ENCODE measurements around the gene INAFM2.

INAFM2 gene

GRCh38 chr15:40346579-40347558 is 23.4 kb downstream of the INAFM2 start:
- Histone ChIP-seq H3K4me3 (ENCODE audit: low read depth, low read length) (no peak overlapping the region), H3K9me3 (ENCODE audit: control insufficient read depth, insufficient read depth, low read depth, low read length) (no peaks in the 10 kb centered on the region), H3K27ac (ENCODE audit: extremely low read depth, low read depth, low read length) (no peak overlapping the region), H3K4me1 (ENCODE audit: control insufficient read depth, insufficient read depth, low read length) (no peaks in the 10 kb centered on the region), H3K36me3 (ENCODE audit: control insufficient read depth in 2 of 2, insufficient read depth in 1 of 2, low read length in 2 of 2) (no peaks in the 10 kb centered on the region)
- TF ChIP-seq ZNF624 (tag by site-specific recombination; IDR thresholded peaks at IDR 0.05): no peak
- TF ChIP-seq ZNF155 (tag by site-specific recombination; IDR thresholded peaks at IDR 0.05): no peak
- TF ChIP-seq ZNF768 (tag by site-specific recombination; IDR thresholded peaks at IDR 0.05): no peak
- no peak for TF ChIP-seq ZNF341 (tag by site-specific recombination; IDR thresholded peaks at IDR 0.05; ENCODE audit: low read depth)
- TF ChIP-seq TCF7L2 (IDR thresholded peaks at IDR 0.05; ENCODE audit: borderline replicate concordance, low read depth, low read length): no peak
- no peak for TF ChIP-seq ZSCAN23 (tag by site-specific recombination; IDR thresholded peaks at IDR 0.05)
- no peak for TF ChIP-seq HOXD13 (CRISPR knock-in tag; IDR thresholded peaks at IDR 0.05; ENCODE audit: borderline replicate concordance)
- no peak for TF ChIP-seq ZNF214 (tag by site-specific recombination; IDR thresholded peaks at IDR 0.05; ENCODE audit: borderline replicate concordance)
- no peak for TF ChIP-seq ZNF211 (tag by site-specific recombination; IDR thresholded peaks at IDR 0.05; ENCODE audit: low read depth)
- TF ChIP-seq ZNF777 (tag by site-specific recombination; IDR thresholded peaks at IDR 0.05; ENCODE audit: borderline replicate concordance): no peak
- ChIA-PET CTCF (interaction anchor here (1.0 kb wide), 1 partner anchor 9 kb away, joined by 3 read pairs; no protein-coding TSS in a partner anchor), POLR2A (no interaction called here)

- H3K4me1 ChIP-seq (ENCODE audit: control insufficient read depth, insufficient read depth, low read length): no peaks in the 10 kb centered on the region
- CTCF ChIA-PET: interaction anchor here (0.6 kb wide), 1 partner anchor 19 kb away, joined by 3 read pairs; no protein-coding TSS in a partner anchor
- no peak for TF ChIP-seq ZNF335 (tag by site-specific recombination; conservative IDR thresholded peaks at IDR 0.05)
- no peak for TF ChIP-seq OVOL3 (tag by site-specific recombination; IDR thresholded peaks at IDR 0.05)
- TF ChIP-seq OSR2 (tag by site-specific recombination; IDR thresholded peaks at IDR 0.05): no peak
- no peak for TF ChIP-seq ZNF362 (tag by site-specific recombination; IDR thresholded peaks at IDR 0.05)
- no peak for TF ChIP-seq ZNF398 (tag by site-specific recombination; IDR thresholded peaks at IDR 0.05)
- no peak for TF ChIP-seq ZNF114 (tag by site-specific recombination; IDR thresholded peaks at IDR 0.05)
- no peak for TF ChIP-seq TSHZ1 (tag by site-specific recombination; IDR thresholded peaks at IDR 0.05; ENCODE audit: borderline replicate concordance)
- no peak for TF ChIP-seq ZFP3 (tag by site-specific recombination; IDR thresholded peaks at IDR 0.05; ENCODE audit: low read depth)
- TF ChIP-seq ZNF843 (tag by site-specific recombination; IDR thresholded peaks at IDR 0.05): no peak
- no peak for TF ChIP-seq ZNF544 (tag by site-specific recombination; IDR thresholded peaks at IDR 0.05)
- no peak for TF ChIP-seq ZNF202 (tag by site-specific recombination; IDR thresholded peaks at IDR 0.05; ENCODE audit: borderline replicate concordance)
- TF ChIP-seq ZSCAN5A (tag by site-specific recombination; IDR thresholded peaks at IDR 0.05): no peak
- TF ChIP-seq ZNF426 (tag by site-specific recombination; IDR thresholded peaks at IDR 0.05): no peak
- no peak for TF ChIP-seq ZNF488 (tag by site-specific recombination; IDR thresholded peaks at IDR 0.05)
Measured at GRCh38 chr15:40347559-40348473, 24.3 kb downstream of the INAFM2 start.

More at GRCh38 chr15:40347559-40348473, 24.3 kb downstream of the INAFM2 start:
- Histone ChIP-seq H3K27ac (ENCODE audit: extremely low read depth, low read depth, low read length) (no peak overlapping the region), H3K9me3 (ENCODE audit: control insufficient read depth, insufficient read depth, low read depth, low read length) (no peaks in the 10 kb centered on the region), H3K36me3 (ENCODE audit: control insufficient read depth in 2 of 2, insufficient read depth in 1 of 2, low read length in 2 of 2) (no peaks in the 10 kb centered on the region), H3K4me3 (ENCODE audit: low read depth, low read length) (no peak overlapping the region)
- POLR2A ChIA-PET: no interaction called here
